GM18858 (cell line): ENCODE measurements around the gene SH2D3A.

ENCODE experiments used
- ATAC-seq: cut with Tn5 transposase; IDR thresholded peaks from one replicate; pipeline ENCODE4 v1.9.1; 2021; ENCODE audit not compliant: unreplicated experiment

The SH2D3A gene

GRCh38 chr19:6723738-6724137, 43.5 kb downstream of the SH2D3A start:
- ATAC-seq: no peak

- no peak for ATAC-seq
Observed at GRCh38 chr19:6723108-6723618, 44.1 kb downstream of the SH2D3A start.

GRCh38 chr19:6721773-6722172, 45.5 kb downstream of the SH2D3A start:
- peak; percentile 51 for ATAC-seq

GRCh38 chr19:6721138-6721474, 46.1 kb downstream of the SH2D3A start:
- no peak for ATAC-seq

GRCh38 chr19:6720369-6721137, 46.7 kb downstream of the SH2D3A start, which contains the start of gene C3:
Gene C3, minus strand, starts transcription at chr19:6720650. Its CDS starts 61 bp downstream, at chr19:6720589.
- ATAC-seq: no peak

GRCh38 chr19:6719992-6720368, 47.3 kb downstream of the SH2D3A start:
- ATAC-seq: no peak

GRCh38 chr19:6719540-6719861, 47.7 kb downstream of the SH2D3A start:
- no peak for ATAC-seq

- no peak for ATAC-seq
Observed at GRCh38 chr19:6718741-6719539, 48.3 kb downstream of the SH2D3A start.

- no peak for ATAC-seq
Observed at GRCh38 chr19:6718111-6718740, 49.0 kb downstream of the SH2D3A start.

- ATAC-seq: no peak
Observed at GRCh38 chr19:6717441-6717971, 49.7 kb downstream of the SH2D3A start.

- no peak for ATAC-seq
Observed at GRCh38 chr19:6717036-6717435, 50.2 kb downstream of the SH2D3A start.

- ATAC-seq: no peak
Observed at GRCh38 chr19:6716610-6716970, 50.6 kb downstream of the SH2D3A start.

- no peak for ATAC-seq
Observed at GRCh38 chr19:6714749-6715555, 52.3 kb downstream of the SH2D3A start.

- ATAC-seq: no peak
Observed at GRCh38 chr19:6713773-6714692, 53.2 kb downstream of the SH2D3A start.

- ATAC-seq: no peak
Observed at GRCh38 chr19:6712692-6713670, 54.3 kb downstream of the SH2D3A start.

- ATAC-seq: no peak
Observed at GRCh38 chr19:6712231-6712630, 55.0 kb downstream of the SH2D3A start.

- no peak for ATAC-seq
Observed at GRCh38 chr19:6711605-6712004, 55.6 kb downstream of the SH2D3A start.

GRCh38 chr19:6711078-6711361, 56.2 kb downstream of the SH2D3A start:
- no peak for ATAC-seq
